GM23338 (cell line): ENCODE measurements around the gene ARRDC5. TPM values are rescaled to one million over a fixed set of nuclear protein-coding genes. Genes with fewer than 3 reads are reported as not detected.

Experiments
- ATAC-seq: fragments of 200-7000 bp; cut with Tn5 transposase; 3 replicates; pipeline ENCODE4 v1.9.1; 2020
- DNase-seq: peaks from one replicate; pipeline ENCODE4 v3.0.0-alpha.2; 2015; ENCODE audit warnings: low spot score
- H2AFZ ChIP-seq: fragments of 200-600 bp; sonication (generic); 2 replicates; pipeline ENCODE4 v1.8.0; 2016; ENCODE audit warnings: antibody characterized with exemption, mild to moderate bottlenecking, moderate library complexity
- H3F3A ChIP-seq: fragments of 200-600 bp; sonication (generic); replicated peaks from 2 replicates; pipeline ENCODE4 v1.8.0; 2017; ENCODE audit warnings: antibody characterized with exemption, mixed run types, low read depth
- H3K27ac ChIP-seq: fragments of 200-600 bp; sonication (generic); 2 replicates; pipeline ENCODE4 v1.6.1; 2016; ENCODE audit warnings: low read depth
- H3K27me3 ChIP-seq: fragments of 200-600 bp; sonication (generic); 2 replicates; pipeline ENCODE4 v1.8.0; 2016; ENCODE audit warnings: mild to moderate bottlenecking, mixed run types, moderate library complexity; ENCODE audit not compliant: insufficient read depth
- H3K36me3 ChIP-seq: fragments of 200-600 bp; sonication (generic); 2 replicates; pipeline ENCODE4 v1.8.0; 2016; ENCODE audit warnings: mild to moderate bottlenecking; ENCODE audit not compliant: insufficient read depth
- H3K4me1 ChIP-seq: fragments of 200-600 bp; sonication (generic); 2 replicates; pipeline ENCODE4 v1.8.0; 2016; ENCODE audit warnings: mild to moderate bottlenecking, moderate library complexity; ENCODE audit not compliant: insufficient read depth
- H3K4me2 ChIP-seq: fragments of 200-600 bp; sonication (generic); 2 replicates; pipeline ENCODE4 v1.7.1; 2017; ENCODE audit warnings: mixed run types
- H3K4me3 ChIP-seq: fragments of 200-600 bp; sonication (generic); 2 replicates; pipeline ENCODE4 v1.6.1; 2016; ENCODE audit warnings: mixed run types
- H3K79me2 ChIP-seq: fragments of 200-600 bp; sonication (generic); replicated peaks from 2 replicates; pipeline ENCODE4 v1.8.0; 2017; ENCODE audit warnings: mild to moderate bottlenecking; ENCODE audit not compliant: insufficient read depth
- H3K9me2 ChIP-seq: fragments of 200-600 bp; sonication (generic); 2 replicates; pipeline ENCODE4 v1.8.0; 2017; ENCODE audit not compliant: insufficient read depth
- H4K20me1 ChIP-seq: fragments of 200-600 bp; sonication (generic); replicated peaks from 2 replicates; pipeline ENCODE4 v1.8.0; 2017; ENCODE audit warnings: mild to moderate bottlenecking; ENCODE audit not compliant: insufficient read depth
- H3K27ac Mint-ChIP-seq: 2 replicates; pipeline ENCODE4 v1.8.0; 2020; ENCODE audit warnings: inconsistent platforms, mild to moderate bottlenecking, moderate library complexity, mixed read lengths
- H3K27me3 Mint-ChIP-seq: 3 replicates; pipeline ENCODE4 v1.8.0; 2022; ENCODE audit warnings: low read depth, mild to moderate bottlenecking, moderate library complexity, mixed read lengths, inconsistent platforms; ENCODE audit not compliant: insufficient read depth, poor library complexity
- H3K36me3 Mint-ChIP-seq: 3 replicates; pipeline ENCODE4 v1.8.0; 2021; ENCODE audit warnings: low read depth, mild to moderate bottlenecking, inconsistent platforms, moderate library complexity, mixed read lengths
- H3K4me1 Mint-ChIP-seq: 3 replicates; pipeline ENCODE4 v1.8.0; 2020; ENCODE audit warnings: mild to moderate bottlenecking, inconsistent platforms, mixed read lengths
- H3K4me3 Mint-ChIP-seq: 3 replicates; pipeline ENCODE4 v1.8.0; 2021; ENCODE audit warnings: moderate library complexity, mild to moderate bottlenecking, inconsistent platforms, mixed read lengths
- H3K9me3 Mint-ChIP-seq: 3 replicates; pipeline ENCODE4 v1.8.0; 2020; ENCODE audit warnings: moderate library complexity, mild to moderate bottlenecking, inconsistent platforms, mixed read lengths
- CREB1 ChIP-seq: fragments of 250-450 bp; sonication (Bioruptor Pico); IDR thresholded peaks from 2 replicates; pipeline ENCODE4 v1.5.0; 2020; ENCODE audit warnings: low read depth, mild to moderate bottlenecking, moderate library complexity
- EZH2 ChIP-seq: fragments of 200-600 bp; sonication (generic); IDR thresholded peaks from one replicate; pipeline ENCODE4 v1.8.0; 2017; ENCODE audit warnings: antibody characterized with exemption, mild to moderate bottlenecking, low read depth; ENCODE audit not compliant: unreplicated experiment
- EZH2phosphoT487 ChIP-seq: fragments of 200-600 bp; sonication (generic); IDR thresholded peaks from one replicate; pipeline ENCODE4 v1.8.1; 2018; ENCODE audit warnings: antibody characterized with exemption; ENCODE audit not compliant: unreplicated experiment
- JUNB ChIP-seq: IDR thresholded peaks from one replicate; pipeline ENCODE4 v1.6.1; 2016; ENCODE audit warnings: antibody characterized with exemption; ENCODE audit not compliant: unreplicated experiment
- POLR2AphosphoS5 ChIP-seq: IDR thresholded peaks from 2 replicates; pipeline ENCODE4 v1.6.1; 2016; ENCODE audit warnings: antibody characterized with exemption, low read depth
- STAT1 ChIP-seq: IDR thresholded peaks from one replicate; pipeline ENCODE4 v1.6.1; 2016; ENCODE audit warnings: antibody characterized with exemption; ENCODE audit not compliant: unreplicated experiment
- ZNF114 ChIP-seq: fragments of 250-450 bp; sonication (Bioruptor Pico); IDR thresholded peaks from 2 replicates; pipeline ENCODE4 v1.5.0; 2020; ENCODE audit warnings: mild to moderate bottlenecking, moderate library complexity
- polyA plus RNA-seq: library from polyadenylated mRNA; unstranded; fragments of >200 nt; fragmentation: Nextera tagmentation; extraction: Ambion mirVana; gene quantifications from 2 replicates; pipeline ENCODE4 v1.2.1, GENCODE V29; 2016
- total RNA-seq: library from RNA; depleted of rRNA; stranded (reverse); fragments of >200 nt; shearing (Covaris generic); gene quantifications from 2 replicates; pipeline ENCODE4 v1.2.3, GENCODE V29; 2014
- TF ChIP-seq, protein P1 (sequence below): fragments of 250-450 bp; sonication (Bioruptor Pico); IDR thresholded peaks from 2 replicates; pipeline ENCODE4 v1.5.0; 2020; ENCODE audit warnings: mild to moderate bottlenecking, moderate library complexity
- TF ChIP-seq, protein P2 (sequence below): IDR thresholded peaks from one replicate; pipeline ENCODE4 v1.6.1; 2018; ENCODE audit warnings: antibody characterized with exemption; ENCODE audit not compliant: unreplicated experiment

ARRDC5 gene
- total and polyA plus RNA-seq, 2 experiments from 2014 or later, result not detected

DNA sequence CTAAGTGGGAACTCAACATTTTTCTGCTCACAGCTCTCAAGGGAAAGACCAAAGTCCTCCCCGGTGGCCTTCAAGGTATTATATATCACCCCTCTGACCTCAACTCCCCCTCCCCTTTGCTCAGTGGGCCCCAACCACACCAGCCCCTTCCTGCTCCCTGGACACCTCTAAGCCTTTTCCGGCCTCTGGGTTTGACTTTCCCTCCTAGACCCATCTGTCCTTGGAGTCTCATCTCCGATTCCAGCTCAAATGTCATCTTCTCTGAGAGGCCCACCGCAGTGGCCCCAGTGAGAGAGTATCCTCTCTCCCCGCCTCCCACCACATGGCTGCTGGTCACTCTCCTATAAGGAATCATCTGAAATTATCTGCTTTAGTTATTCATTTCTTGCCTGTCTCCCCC, 5.7 kb upstream of the ARRDC5 start (continued):
- TF ChIP-seq, protein P1, sequence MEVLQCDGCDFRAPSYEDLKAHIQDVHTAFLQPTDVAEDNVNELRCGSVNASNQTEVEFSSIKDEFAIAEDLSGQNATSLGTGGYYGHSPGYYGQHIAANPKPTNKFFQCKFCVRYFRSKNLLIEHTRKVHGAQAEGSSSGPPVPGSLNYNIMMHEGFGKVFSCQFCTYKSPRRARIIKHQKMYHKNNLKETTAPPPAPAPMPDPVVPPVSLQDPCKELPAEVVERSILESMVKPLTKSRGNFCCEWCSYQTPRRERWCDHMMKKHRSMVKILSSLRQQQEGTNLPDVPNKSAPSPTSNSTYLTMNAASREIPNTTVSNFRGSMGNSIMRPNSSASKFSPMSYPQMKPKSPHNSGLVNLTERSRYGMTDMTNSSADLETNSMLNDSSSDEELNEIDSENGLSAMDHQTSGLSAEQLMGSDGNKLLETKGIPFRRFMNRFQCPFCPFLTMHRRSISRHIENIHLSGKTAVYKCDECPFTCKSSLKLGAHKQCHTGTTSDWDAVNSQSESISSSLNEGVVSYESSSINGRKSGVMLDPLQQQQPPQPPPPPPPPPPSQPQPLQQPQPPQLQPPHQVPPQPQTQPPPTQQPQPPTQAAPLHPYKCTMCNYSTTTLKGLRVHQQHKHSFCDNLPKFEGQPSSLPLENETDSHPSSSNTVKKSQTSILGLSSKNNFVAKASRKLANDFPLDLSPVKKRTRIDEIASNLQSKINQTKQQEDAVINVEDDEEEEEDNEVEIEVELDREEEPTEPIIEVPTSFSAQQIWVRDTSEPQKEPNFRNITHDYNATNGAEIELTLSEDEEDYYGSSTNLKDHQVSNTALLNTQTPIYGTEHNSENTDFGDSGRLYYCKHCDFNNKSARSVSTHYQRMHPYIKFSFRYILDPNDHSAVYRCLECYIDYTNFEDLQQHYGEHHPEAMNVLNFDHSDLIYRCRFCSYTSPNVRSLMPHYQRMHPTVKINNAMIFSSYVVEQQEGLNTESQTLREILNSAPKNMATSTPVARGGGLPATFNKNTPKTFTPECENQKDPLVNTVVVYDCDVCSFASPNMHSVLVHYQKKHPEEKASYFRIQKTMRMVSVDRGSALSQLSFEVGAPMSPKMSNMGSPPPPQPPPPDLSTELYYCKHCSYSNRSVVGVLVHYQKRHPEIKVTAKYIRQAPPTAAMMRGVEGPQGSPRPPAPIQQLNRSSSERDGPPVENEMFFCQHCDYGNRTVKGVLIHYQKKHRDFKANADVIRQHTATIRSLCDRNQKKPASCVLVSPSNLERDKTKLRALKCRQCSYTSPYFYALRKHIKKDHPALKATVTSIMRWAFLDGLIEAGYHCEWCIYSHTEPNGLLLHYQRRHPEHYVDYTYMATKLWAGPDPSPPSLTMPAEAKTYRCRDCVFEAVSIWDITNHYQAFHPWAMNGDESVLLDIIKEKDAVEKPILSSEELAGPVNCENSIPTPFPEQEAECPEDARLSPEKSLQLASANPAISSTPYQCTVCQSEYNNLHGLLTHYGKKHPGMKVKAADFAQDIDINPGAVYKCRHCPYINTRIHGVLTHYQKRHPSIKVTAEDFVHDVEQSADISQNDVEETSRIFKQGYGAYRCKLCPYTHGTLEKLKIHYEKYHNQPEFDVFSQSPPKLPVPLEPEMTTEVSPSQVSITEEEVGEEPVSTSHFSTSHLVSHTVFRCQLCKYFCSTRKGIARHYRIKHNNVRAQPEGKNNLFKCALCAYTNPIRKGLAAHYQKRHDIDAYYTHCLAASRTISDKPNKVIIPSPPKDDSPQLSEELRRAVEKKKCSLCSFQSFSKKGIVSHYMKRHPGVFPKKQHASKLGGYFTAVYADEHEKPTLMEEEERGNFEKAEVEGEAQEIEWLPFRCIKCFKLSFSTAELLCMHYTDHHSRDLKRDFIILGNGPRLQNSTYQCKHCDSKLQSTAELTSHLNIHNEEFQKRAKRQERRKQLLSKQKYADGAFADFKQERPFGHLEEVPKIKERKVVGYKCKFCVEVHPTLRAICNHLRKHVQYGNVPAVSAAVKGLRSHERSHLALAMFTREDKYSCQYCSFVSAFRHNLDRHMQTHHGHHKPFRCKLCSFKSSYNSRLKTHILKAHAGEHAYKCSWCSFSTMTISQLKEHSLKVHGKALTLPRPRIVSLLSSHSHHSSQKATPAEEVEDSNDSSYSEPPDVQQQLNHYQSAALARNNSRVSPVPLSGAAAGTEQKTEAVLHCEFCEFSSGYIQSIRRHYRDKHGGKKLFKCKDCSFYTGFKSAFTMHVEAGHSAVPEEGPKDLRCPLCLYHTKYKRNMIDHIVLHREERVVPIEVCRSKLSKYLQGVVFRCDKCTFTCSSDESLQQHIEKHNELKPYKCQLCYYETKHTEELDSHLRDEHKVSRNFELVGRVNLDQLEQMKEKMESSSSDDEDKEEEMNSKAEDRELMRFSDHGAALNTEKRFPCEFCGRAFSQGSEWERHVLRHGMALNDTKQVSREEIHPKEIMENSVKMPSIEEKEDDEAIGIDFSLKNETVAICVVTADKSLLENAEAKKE, result no peak
- TF ChIP-seq EZH2 (no peak), STAT1 (no peak), JUNB (no peak)
- TF ChIP-seq, protein P2, sequence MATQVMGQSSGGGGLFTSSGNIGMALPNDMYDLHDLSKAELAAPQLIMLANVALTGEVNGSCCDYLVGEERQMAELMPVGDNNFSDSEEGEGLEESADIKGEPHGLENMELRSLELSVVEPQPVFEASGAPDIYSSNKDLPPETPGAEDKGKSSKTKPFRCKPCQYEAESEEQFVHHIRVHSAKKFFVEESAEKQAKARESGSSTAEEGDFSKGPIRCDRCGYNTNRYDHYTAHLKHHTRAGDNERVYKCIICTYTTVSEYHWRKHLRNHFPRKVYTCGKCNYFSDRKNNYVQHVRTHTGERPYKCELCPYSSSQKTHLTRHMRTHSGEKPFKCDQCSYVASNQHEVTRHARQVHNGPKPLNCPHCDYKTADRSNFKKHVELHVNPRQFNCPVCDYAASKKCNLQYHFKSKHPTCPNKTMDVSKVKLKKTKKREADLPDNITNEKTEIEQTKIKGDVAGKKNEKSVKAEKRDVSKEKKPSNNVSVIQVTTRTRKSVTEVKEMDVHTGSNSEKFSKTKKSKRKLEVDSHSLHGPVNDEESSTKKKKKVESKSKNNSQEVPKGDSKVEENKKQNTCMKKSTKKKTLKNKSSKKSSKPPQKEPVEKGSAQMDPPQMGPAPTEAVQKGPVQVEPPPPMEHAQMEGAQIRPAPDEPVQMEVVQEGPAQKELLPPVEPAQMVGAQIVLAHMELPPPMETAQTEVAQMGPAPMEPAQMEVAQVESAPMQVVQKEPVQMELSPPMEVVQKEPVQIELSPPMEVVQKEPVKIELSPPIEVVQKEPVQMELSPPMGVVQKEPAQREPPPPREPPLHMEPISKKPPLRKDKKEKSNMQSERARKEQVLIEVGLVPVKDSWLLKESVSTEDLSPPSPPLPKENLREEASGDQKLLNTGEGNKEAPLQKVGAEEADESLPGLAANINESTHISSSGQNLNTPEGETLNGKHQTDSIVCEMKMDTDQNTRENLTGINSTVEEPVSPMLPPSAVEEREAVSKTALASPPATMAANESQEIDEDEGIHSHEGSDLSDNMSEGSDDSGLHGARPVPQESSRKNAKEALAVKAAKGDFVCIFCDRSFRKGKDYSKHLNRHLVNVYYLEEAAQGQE, result no peak

DNA sequence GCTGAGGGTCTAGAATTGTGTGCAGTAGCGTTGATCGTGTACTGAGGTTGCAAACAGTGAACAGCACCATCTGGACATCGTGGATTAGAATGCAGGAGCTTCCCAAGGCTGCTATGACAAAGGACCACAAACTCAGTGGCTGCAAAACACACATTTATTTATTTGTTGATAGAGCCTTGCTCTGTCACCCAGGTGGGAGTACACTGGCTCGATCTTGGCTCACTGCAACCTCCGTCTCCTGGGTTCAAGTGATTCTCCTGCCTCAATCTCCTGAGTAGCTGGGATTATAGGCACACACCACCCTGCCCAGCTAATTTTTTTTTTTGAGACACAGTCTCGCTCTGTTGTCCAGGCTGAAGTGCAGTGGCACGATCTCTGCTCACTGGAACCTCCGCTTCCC, 4.3 kb upstream of the ARRDC5 start:
- H3K9me3 Mint-ChIP-seq, result no peaks in the 10 kb centered on the region
- H2AFZ ChIP-seq, result no peak overlapping the region
- H3K36me3 Mint-ChIP-seq, result peaks cover 9% of the 10 kb centered on the region
- ATAC-seq, result no peak
- no peak for DNase-seq
- H3K27me3 Mint-ChIP-seq, result peaks cover 18% of the 10 kb centered on the region
- H3K4me3 Mint-ChIP-seq, result no peak overlapping the region
- H3K4me1 Mint-ChIP-seq, result peaks cover 20% of the 10 kb centered on the region
- H3K4me3 ChIP-seq, result no peak overlapping the region
- no peak overlapping the region for H3K27ac ChIP-seq
- peaks cover 22% of the 10 kb centered on the region for H3K4me1 ChIP-seq
- H3K79me2 ChIP-seq, result peaks cover 6% of the 10 kb centered on the region
- H3F3A ChIP-seq, result peaks cover 22% of the 10 kb centered on the region
- no peaks in the 10 kb centered on the region for H3K9me2 ChIP-seq
- no peak overlapping the region for H3K27ac Mint-ChIP-seq
- no peak overlapping the region for H3K4me2 ChIP-seq
- peaks cover 20% of the 10 kb centered on the region; the same call in 1 of the 2 replicates for H3K27me3 ChIP-seq
- peaks cover 4% of the 10 kb centered on the region for H4K20me1 ChIP-seq
- no peaks in the 10 kb centered on the region for H3K36me3 ChIP-seq
- TF ChIP-seq EZH2phosphoT487 (no peak), POLR2AphosphoS5 (no peak), ZNF114 (CRISPR knock-in tag) (no peak), CREB1 (CRISPR knock-in tag) (no peak)
- TF ChIP-seq, protein P2, result no peak
